Myocyte (in vitro differentiated cells): ENCODE measurements around the gene UTS2. TPM values are rescaled to one million over a fixed set of nuclear protein-coding genes. Genes with fewer than 3 reads are reported as not detected.

Experiments
- DNase-seq: peaks from one replicate; pipeline ENCODE4 v3.0.0-alpha.2; 2012; ENCODE audit warnings: low read depth
- polyA plus RNA-seq: library from polyadenylated mRNA; unstranded; fragments of >200 nt; gene quantifications from one replicate; pipeline ENCODE4 v1.2.1, GENCODE V29; 2012; ENCODE audit warnings: missing spikeins
- total RNA-seq: library from RNA; depleted of rRNA; stranded (reverse); fragments of >200 nt; gene quantifications from 2 replicates; pipeline ENCODE4 v1.2.3, GENCODE V29; 2014

UTS2 gene, protein sequence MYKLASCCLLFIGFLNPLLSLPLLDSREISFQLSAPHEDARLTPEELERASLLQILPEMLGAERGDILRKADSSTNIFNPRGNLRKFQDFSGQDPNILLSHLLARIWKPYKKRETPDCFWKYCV
- total RNA-seq, result not detected in 2 replicates
- polyA plus RNA-seq, result not detected

DNA sequence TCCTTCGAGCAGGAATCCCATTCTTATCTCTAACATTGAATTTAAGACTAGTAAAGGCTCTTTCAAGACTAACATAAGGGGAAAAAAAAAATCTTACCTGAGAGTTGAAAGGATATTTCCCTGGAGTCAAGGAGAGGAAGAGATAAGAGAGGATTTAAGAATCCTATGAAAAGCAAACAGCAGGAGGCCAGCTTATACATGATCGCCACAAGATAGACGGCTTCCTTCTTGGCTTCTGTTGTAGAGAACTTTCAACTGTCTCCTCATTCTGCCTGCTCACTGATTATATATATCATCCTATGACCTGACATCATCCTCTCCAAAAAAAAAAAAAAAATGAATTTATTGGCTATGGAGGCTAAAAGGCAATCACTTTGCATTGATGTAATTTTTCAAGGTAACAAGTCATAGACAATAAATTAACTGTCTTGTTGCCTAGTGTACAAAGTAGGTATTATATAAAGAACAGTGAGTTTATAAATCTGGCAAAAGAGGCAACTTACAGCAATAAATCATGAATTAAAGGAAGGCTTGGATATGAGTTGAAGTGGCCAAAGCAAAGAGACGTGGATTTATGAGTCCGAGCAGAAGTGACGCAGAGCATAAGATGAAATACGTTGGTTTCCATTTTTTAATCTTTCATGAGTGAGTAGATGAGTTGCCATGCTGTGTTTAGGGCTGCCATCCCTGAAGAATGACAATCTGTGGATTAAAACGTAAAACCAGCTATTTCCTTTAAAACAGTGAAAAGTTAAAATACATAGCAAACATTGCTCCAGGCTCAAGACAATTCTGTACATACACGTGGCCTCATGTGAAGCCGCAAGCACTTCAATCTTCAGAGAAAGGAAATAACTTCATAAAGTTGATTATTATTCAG is at the start of gene UTS2:
TSS of gene UTS2 (minus strand) at position 262 of the 880 bp plus-strand sequence. CDS start at position 200, 62 bp downstream.
- no peak for DNase-seq

DNA sequence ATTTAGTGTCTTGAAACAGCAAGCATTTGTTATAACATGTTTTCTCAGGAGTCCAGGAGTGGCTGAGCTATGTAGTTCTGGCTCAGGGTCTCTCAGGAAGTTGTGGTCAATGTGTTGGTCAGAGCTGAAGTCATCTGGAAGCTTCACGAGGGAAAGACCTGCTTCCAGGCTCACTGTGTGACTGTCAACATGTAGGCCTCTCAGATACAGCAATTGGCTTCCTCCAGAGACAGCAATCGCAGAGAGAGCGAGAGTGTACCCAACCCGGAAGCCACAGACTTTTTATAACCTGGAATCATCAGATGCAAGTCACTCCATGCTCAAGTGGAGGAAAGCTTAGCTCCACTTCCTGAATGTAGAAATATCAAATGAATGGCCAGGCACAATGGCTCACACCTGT is 46.9 kb upstream of the UTS2 start:
- DNase-seq, result peak; percentile 59

DNA sequence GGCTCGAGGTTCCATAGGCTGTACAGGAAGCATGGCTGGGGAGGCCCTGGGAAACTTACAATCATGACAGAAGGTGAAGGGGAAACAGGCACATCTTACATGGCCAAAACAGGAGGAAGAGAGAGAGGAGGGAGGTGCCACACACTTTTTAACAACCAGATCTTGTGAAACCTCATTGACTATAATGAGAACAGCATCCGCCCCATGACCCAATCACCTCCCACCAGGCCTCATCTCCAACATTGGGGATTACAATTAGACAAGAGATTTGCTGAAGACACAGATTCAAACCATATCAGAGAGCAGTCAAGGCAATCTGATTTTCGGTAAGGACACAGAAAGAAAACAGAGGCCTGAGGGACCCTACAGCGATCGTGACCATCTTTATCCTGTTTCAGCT is 46.1 kb upstream of the UTS2 start:
- no peak for DNase-seq

DNA sequence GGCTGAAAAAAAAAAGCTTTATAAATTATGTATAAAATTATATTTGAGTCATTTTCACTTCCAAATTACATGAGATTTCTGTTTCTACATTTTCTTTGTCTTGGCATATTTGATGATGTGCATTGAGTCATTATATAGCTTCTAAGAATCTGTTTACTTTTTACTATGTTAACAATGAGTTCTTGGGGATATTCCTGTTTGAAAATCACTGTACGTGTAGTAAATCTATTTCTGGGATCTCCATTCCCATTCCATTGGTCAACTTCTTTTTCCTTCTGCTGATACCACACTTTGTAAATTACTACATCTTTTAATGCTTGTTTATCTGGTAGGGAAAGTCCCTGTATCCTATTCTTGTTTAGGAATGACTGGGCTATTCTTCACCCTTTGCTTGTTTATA is 44.1 kb upstream of the UTS2 start:
- DNase-seq, result no peak

DNA sequence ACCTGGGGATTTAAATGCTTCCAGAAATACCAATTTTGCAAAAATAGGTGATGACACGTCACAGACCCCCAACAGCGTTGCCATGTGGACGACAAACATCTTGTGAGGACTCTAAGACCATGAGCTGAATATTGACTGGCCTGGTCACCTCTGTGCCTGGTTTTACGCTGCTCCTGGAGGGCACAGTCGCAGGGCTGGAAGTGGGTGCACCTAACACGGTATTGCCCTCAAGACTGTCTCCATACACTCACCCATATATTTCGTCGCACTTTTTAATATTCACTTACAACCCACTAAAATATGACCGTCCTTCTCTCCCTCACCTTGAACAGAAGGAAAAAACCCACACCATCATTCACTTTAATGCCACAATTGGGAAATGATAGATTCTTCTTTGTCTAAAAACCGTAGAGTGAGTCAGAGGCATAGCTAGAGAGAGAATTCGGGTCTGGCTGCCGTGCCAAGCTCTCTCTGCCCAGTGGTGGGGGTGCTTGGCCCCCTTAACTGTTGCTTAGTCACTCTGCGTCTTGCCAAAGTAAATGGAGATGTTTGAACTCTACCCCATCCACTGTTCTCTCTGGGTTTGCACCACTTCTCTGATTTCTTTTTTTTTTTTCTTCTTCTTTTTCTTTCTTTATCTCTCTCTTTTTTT is 40.8 kb upstream of the UTS2 start:
- DNase-seq, result peak; percentile 65

DNA sequence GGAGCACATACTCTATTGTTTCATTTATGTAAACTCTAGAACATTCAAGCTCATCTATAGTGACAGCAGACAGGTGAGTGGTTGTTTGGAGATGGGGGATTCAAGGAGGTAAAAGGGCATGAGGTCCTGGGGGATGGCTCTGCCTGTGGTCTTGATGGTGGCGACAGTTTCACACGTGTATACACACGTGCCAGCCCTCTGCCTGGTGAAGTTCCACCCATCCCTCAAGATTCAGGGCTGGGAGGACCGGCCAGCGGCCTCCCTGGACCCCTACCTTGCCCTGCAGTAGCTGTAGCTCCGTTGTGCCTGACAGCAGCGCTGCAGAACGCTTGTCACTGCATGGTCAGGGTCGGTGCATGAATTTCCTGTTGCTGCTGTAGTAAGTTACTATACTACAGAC is 38.9 kb upstream of the UTS2 start:
- no peak for DNase-seq

DNA sequence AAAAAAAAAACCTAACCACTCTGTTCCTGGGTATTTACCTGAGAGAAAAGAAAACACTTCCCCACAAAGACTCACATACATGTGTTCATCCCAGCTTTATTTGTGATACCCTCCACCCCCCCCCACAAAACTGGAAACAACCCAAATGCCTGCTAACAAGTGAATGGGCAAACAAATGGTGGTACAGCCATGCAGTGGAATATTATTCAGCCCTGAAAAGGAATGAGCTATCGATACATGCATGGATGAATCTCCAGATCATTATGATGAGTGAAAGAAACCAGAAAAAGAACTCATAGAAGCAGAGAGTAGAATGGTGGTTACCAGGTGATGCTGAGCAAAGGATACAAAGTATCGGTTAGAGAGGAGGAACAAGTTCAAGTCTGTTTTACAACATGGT is 38.0 kb upstream of the UTS2 start:
- no peak for DNase-seq

DNA sequence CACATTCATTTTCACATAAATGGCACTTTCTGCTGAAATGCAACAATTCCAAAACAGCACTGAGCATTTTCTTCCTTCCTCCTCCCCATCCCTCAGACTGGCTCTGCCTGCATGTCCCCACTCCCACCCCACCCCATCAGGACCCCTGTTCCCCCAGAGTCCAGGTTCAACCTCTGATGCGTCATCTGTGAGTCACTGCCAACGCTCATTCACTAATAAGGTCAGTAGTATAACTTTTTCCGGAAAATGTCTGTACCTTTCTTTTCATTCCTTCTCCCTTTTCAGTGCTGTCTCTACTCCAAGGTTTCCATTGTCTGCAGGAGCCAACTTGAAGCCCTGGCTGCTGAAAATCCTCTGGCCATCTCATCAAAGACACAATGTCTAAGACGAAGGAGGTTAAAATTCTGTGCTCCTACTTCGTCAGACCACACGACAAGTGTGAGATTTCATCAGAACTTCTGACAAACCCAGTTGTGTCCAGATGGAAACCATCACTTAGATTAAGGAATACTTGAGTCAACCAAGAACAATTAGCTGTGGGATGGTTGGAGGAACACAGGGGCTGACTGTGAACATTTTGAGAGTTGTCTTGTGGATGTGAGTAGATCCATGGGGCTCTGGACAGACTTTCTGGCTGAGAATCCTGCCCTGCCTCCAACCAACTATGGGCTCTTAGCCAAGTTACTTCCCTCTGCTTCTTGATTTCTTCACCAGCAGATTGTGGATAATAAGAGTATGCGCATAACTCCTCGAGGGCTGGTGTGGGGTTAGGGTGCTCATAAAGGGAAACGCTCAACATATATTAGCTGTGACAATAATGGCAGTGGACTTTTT is 35.6 kb upstream of the UTS2 start:
- DNase-seq, result no peak

DNA sequence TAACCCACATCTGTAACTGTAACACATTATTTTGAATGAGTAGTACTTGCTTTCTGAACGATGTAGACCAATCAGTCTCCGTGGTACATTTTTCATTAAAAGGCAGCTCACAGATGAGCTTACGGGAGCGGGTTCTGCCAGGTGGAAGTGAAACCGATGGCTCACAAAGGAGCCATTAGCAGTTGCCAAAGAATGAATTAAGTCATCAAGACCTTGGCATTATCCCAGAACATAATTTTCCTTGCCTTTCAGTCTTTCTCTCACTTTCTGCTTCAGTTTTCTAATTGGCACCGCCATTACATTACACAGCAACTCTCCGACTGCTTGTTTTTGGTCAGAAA is 33.5 kb upstream of the UTS2 start:
- DNase-seq, result no peak

DNA sequence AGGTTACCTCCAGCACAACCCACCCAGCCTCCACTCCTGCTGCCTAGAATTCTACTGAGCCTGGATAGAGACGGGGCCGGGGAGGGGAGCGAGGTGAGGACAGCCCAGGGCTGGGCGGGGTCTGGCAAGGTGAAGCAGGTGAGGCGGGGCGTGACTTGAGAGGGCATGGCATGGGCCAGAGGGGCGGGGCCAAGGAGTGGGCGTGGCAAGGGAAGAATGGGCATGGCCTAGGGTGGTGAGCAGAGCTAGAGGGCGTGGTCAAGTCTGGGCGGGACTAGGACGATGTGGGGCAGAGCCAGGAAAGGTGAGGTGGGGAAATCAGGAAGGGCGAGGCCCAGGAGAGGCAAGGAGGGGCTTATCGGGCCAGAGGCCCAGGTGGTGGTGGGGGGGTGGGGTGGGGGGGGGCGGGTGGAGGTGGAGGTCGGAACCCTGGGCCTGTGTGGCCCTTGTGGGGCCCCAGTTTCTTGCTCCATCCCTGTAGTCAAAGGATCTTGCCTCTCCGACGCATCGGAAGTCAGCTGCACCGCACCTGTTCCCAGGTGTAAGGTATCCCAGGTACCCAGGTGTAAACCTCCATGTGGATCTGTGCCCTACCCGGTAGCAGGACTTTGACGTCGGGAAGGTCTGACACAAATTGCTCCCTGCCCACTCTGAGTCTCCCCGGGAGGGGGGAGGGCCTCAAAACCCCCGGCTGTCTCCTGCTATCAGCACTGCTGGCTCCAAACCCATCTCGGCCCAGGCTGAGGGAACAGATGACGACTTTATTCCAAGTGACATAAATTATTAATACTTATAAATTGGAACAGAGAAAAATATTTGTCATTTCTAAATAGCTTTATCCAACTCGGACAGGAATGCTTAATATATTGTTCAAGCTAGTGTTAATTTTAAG is 32.9 kb upstream of the UTS2 start:
- no peak for DNase-seq

DNA sequence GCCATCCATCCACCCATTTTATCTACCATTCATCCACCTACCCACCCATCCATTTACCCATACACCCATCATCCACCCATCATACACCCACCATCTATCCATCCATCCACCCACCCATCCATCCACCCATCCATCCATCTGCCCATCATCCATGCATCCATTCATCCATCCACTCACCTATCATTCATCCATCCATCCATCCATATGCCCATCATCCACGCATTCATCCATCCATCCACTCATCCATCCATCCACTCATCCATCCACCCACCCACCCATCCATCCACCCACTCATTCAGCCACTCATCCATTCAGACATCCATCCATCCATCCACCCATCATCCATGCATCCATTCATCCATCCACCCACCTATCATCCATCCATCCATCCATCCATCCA is 31.9 kb upstream of the UTS2 start:
- no peak for DNase-seq

DNA sequence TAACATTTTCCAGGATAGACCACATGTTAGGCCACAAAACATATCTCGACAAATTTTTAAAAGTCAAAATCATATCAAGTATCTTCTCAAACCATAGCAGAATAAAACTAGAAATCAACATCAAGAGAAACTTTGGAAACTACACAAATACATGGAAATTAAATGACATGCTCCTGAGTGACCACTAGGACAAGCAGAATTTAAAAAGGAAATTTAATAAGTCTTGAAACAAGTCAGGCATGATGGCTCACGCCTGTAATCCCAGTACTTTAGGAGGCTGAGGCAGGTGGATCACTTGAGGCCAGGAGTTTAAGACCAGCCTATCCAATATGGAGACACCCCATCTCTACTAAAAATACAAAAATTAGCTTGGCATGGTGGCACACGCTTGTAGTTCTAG is 26.4 kb upstream of the UTS2 start:
- no peak for DNase-seq

DNA sequence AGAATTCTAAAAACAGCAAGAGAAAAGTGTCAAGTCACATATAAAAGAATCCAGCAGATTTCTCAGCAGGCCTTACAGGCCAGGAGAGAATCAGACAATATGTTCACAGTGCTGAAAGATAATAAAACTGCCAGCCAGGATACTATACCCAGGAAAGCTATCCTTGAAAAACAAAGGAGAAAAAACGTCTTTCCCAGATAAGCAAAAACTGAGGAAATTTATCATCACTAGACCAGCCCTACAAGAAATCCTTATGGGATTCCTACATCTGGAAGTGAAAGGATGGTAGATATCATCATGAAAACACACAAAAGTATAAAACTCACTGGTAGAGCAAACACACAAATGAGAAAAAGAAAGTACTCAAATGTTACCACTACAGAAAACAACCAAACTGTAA is 25.2 kb upstream of the UTS2 start:
- no peak for DNase-seq

DNA sequence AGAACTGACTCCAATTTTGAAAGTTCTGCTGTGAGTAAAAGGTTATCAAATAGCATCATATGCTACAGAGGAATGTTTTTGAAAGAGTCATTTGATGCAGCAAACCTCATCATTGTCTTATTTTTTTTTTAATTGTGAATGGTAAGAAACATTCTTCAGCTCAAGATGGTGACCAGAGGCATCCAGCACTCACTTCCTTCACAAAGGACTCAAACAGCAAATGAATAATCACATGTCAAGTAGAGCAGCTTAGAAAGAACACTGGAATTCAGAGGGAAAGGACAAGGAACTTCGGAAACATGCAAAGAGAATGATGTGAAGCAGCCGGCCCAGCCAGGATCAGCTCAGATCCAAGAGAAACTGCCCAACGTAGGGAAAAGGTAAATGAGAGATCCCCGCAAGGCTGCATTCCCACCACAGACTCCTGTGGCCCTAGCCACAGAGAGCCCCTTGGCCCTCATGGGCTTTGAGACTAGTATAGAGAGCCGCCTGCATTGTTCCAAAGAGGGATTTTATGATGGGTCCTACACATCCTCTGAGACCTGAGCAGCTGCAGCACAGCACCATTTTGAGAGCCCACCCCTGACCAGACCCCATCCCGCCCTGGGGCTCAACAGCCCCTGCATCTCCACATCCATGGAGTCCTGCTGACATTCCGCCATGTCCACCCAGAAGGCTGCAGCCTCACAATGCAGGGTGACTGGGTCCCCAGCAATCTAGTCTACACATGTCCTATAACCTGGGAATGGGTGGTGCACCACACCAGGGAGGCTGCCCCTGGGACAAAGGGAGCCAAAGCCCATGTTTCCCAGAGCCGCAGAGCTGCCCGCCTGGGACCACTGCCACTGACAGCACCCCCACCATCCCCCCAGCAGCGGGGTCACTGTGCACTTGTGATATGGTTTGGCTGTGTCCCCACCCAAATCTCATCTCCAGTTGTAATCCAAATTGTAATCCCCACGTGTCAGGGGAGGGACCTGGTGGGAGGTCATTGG is 21.2 kb upstream of the UTS2 start:
- no peak for DNase-seq

DNA sequence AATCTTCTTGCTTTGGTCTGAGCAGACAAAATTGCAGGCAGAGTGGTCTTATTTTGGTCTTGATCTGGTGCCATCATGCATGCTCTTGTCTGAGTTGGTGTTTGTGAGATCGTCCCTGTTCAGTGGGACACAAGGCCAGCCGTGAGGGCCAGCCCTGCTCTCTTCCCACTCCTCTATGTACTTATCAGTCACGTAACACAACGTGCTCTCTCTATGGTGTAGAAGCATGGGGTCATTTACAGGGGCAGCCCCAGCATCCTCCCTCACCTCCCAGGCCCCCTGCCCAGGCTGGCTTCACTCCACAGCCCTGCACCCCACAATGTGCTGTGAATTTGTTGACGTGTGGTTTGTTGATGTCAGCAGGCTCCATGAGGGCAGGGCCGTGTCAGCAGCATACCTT is 18.3 kb upstream of the UTS2 start:
- DNase-seq, result no peak

DNA sequence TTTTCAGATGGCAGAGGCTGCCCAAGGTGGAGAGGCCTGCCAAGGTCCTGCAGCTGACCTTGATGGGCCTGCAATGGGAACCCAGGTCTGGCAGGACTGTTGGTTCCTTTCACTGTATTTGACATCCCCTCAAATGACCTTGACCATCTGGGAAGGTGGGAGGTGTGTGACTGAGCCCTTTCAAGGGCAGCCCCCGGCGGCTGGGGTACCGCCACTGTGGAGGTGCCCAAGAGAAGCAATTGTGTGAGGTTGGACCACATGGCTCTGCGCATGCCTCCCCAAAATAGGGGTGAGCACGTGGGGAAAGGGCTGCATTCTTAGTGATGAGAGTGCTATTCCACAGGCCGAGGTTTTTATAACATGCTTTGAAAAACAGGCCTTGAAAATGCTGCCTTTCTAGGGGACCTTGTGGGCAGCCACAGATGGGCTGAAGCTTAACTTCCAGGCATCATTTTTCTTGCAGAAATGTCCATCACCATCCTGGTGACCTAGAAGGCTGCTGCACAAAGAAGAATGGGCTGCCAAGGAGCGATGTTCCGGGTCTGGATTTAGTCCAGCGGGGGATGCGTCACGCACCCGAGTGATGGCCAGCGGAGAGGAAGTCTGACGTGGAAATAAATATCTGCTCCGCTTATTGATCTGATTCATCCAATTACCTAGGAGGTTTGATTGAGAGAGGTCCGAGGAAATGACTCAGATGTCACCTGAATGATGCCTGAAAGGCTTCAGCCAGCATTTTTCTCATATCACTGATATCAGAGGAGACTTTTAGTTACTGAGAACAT is 16.5 kb upstream of the UTS2 start:
- DNase-seq, result no peak

DNA sequence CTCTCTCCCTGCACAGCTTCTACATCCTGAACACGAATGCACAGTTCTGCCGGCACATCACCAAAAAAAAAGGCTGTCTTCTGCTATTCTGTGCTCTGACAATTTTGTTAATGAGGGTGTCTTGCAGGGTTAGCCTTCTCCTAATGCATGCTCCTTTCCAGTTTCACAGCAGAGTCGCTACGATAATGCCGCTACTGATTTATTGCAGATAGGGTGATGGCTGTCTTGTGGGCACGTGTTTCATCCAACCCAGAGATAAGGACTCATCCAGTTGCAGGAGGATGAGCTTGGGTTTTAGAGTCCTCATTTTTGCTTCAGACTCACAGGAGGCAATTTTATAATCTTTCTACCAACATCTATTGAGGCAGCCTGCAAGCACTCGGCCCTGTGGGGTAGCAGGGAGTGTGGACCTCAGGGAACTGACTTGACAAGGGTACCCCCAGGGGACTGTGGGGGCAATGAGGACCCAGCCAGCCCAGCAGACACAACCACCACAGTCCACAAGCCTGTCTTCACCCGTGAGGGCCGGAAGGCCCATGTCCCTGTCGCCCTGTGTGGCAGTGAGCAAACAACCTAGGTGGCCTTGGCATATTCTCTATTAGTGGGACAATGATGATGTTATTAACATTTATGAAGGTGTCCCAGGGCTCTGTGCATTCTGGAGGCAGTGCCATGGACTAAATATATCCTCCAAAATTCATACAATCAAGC is 15.4 kb upstream of the UTS2 start:
- DNase-seq, result no peak

DNA sequence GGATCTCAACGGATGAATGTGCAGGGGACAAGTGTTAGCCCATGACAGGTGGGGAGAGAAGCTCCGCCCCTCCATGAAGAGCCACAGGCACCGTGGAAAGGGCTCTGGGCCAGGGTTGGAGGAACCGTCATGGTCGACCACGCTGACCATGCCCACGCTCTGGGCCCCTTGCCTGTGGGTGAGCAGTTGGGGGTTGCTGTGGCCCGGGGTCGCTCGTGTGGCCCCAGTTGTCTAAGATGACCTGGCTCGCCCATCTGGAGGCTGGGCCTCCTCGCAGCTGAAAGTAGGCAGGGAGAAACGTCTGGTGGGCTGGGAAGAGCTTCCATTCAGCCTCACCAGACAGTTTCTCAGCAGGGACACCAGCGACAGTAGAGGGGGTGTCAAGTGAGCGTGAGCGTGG is 13.1 kb upstream of the UTS2 start:
- DNase-seq, result no peak
